ENCODE results near the gene CRAT.
"Not testable (repeated sequence)": the region's sequence is repeated elsewhere in the genome, so short reads cannot be mapped to it uniquely, and the experiment has no call there.

Gene CRAT

GRCh38 chr9:129138476-129139232 lies 28.1 kb upstream of the CRAT start:
- DNase-seq (ENCODE audit: low read depth in 2 of 2), result no peak

DNA sequence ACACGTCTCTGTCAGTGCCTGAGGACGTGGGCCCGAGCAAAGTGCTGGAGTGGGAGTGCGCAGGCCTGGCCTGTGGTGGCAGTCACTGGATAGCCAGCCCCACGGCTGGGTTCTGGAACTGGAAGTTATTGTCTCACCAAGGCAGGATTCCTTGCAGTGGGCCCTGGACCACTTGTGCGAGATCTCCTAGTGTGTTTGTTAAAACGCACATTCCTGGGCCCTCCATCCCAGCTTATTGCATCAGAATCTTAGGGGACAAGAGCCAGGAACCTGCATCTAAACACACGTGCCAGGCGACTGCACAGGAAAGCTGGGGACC lies 27.5 kb upstream of the CRAT start:
- no peak for DNase-seq (ENCODE audit: low read depth in 2 of 2)

DNA sequence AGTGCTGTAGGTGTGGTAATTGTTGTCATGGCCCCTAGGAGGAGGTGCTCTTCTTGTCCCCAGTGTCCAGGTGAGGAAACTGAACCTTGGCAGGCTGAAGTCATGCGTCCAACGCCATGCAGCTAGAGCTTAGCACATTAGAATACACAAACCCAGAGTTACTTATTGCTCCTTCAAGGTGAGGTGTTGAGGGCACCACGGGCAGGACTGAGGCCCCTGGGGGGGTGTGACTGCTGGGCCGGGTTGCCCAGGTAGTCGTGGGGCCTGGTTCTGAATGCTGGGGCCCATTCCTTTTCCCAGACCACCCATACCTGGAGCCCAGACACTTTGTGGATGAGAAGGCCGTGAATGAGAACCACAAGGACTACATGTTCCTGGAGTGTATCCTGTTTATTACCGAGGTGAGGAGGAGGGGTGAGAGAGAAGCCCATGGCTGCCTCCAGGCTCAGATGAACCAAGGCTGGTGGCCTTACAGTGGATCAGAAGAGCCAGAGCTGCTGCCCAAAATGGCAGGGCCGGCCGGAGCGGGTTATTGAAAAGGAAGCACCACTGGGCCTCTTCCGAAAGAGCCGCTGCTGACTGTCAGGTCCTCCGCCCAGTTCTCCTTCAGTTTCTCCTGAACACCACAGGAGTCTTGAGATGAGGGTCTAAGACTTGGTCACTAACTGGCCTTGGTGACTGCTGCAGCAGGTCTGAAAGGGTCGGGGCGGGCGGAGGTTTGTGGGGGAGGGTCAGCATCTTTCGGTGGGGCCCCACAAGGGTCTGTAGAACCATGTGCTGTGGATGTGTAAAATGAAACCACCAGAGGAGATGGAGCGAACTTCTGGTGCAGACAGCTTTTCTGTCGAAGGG lies 26.9 kb upstream of the CRAT start:
- DNase-seq (ENCODE audit: low read depth in 2 of 2), result no peak

DNA sequence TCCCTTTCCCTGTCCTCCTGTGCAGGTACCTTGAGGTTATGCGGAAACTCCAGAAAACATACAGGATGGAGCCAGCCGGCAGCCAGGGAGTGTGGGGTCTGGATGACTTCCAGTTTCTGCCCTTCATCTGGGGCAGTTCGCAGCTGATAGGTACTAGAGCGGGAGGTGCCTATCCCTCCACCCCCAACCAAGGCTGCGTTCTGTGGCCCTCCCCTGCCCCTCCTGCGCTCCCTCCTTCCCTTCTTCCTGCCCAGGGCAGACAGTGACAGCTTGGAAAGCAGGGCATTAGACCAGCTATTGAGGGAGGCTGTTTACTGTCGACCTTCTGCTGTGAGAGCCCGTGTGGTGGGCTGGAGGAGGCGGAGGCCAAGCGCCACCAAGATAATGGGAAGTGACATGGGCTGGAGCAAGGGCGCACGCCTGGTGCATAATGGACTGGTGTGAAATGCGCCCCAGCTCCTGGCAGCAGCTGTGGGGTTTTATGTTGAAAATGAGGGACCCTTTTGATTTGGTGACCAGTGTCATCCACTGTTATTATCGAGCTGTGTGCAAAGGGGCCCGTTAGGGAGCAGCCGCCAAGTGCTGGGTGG lies 25.9 kb upstream of the CRAT start:
- DNase-seq (ENCODE audit: low read depth in 2 of 2), result no peak

- DNase-seq (ENCODE audit: low read depth in 2 of 2), result no peak
Measured at GRCh38 chr9:129135476-129135875, 24.9 kb upstream of the CRAT start.

- DNase-seq (ENCODE audit: low read depth in 2 of 2), result no peak
Measured at GRCh38 chr9:129133082-129133481, 22.5 kb upstream of the CRAT start.

- peak; percentile 75 to 77 for DNase-seq (ENCODE audit: low read depth in 2 of 2)
Measured at GRCh38 chr9:129131300-129132145, 20.9 kb upstream of the CRAT start.

- DNase-seq (ENCODE audit: low read depth in 2 of 2), result no peak
Measured at GRCh38 chr9:129130791-129131190, 20.2 kb upstream of the CRAT start.

GRCh38 chr9:129130271-129130670 lies 19.7 kb upstream of the CRAT start:
- DNase-seq (ENCODE audit: low read depth in 2 of 2), result not testable (repeated sequence)

DNA sequence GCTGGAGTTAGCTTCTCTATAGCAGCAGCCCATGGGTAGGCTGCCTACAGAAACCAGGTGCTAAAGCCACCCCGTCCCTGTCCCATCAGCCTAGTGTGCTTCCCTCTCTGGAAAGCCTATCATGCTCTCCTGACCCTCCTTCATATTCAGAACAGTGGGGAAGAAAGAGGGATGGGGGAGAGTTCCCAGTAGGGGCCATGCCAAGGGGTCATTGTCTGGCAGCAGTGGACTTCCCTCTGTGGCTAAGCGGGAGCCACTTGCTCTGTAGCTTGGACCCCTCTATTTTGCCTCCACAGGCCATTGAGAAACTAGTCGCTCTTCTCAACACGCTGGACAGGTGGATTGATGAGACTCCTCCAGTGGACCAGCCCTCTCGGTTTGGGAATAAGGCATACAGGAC lies 18.1 kb upstream of the CRAT start:
- no peak for DNase-seq (ENCODE audit: low read depth in 2 of 2)

GRCh38 chr9:129126749-129127618 lies 16.4 kb upstream of the CRAT start:
- DNase-seq (ENCODE audit: low read depth in 2 of 2), result no peak

DNA sequence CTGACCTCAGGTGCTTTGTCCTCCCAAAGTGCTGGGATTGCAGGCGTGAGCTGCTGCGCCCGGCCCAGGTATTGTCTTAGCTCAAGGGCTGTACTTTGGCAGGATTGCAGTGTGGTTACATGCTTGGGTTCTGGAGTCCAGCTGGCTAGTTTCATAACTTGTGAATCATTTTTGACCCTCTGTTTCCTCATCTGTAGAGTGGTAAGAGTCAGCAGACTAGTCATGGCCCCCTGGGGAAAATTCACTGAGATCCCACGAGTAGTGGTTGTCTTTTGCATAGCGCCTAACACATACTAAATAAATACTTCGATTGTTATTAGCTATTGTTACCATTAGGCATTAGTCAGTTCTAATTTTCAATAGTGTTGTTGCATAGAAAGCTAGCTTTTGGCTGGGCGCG lies 14.9 kb upstream of the CRAT start:
- no peak for DNase-seq (ENCODE audit: low read depth in 2 of 2)

DNA sequence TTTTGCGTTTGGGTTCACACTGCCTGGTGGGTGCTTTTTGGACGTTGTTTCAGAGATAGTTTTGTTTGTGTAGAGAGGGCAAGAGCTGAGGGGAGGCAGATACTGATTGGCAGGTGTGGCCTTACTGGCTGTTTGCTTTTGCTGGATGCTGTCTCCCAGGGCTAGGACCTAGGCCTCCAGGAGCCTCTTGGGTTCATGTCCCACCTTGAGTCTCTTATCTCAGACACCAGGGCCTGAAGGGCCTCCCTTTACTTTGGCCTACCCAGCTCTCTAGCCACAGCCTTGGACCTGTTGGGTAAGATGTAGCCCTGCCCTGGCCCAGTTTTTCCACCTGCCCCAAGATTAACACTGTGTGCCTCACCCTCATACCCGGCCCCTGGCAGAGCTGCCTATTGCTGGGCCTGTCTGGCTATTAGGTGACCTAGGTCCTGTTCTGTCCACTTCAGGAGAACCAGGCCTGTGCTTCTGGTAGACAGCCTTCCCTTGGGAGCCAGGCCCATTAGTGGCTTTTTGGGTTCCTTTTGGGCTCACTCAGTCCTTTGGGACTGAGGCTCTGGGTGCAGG lies 14.0 kb upstream of the CRAT start:
- no peak for DNase-seq (ENCODE audit: low read depth in 2 of 2)

- not testable (repeated sequence) for DNase-seq (ENCODE audit: low read depth in 2 of 2)
Measured at GRCh38 chr9:129122976-129123375, 12.4 kb upstream of the CRAT start.

GRCh38 chr9:129122133-129122532 lies 11.5 kb upstream of the CRAT start:
- DNase-seq (ENCODE audit: low read depth in 2 of 2), result no peak

GRCh38 chr9:129121483-129121882 lies 10.9 kb upstream of the CRAT start:
- no peak for DNase-seq (ENCODE audit: low read depth in 2 of 2)

DNA sequence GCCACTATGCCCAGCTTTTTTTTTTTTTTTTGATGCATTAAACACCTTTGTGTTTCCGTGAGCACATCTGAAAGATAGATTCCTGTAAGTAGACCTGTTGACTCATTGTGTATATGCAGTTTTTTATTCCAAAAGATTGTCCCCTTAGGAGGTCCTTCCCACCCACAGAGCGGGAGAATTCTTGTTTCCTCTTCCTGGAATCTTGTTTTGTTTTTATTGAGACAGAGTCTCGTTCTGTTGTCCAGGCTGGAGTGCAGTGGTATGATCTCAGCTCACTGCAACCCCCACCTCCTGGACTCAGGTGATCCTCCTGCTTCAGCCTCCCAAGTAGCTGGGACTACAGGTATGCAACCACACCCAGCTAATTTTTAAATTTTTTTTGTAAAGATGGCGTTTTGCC lies 8.2 kb upstream of the CRAT start:
- DNase-seq (ENCODE audit: low read depth in 2 of 2), result no peak

DNA sequence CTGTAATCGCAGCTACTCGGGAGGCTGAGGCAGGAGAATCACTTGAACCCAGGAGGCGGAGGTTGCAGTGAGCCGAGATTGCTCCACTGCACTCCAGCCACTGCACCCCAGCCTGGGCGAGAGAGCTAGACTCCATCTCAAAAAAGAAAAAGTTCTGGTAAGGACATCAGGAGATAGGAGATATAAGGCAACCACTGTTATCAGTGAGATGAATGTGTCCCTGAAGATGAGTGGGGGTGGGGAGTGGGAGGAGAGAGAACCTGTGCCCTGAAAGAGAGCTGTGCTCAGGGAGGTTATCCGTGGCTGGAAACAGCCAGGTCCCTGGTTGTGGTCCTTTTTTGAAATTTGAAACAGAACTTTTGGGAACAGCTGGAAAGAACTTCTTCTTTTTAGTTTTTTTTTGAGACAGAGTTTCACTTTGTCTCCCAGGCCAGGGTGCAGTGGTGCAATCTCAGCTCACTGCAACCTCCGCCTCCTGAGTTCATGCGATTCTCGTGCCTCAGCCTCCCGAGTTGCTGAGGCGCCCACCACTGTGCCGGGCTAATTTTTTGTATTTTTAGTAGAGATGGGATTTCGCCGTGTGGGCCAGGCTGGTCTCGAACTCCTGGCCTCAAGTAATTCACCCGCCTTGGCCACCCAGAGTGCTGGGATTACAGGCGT lies 3.2 kb upstream of the CRAT start:
- no peak for DNase-seq (ENCODE audit: low read depth in 2 of 2)

- not testable (repeated sequence) for DNase-seq (ENCODE audit: low read depth in 2 of 2)
Measured at GRCh38 chr9:129112526-129112925, 1.9 kb upstream of the CRAT start.

DNA sequence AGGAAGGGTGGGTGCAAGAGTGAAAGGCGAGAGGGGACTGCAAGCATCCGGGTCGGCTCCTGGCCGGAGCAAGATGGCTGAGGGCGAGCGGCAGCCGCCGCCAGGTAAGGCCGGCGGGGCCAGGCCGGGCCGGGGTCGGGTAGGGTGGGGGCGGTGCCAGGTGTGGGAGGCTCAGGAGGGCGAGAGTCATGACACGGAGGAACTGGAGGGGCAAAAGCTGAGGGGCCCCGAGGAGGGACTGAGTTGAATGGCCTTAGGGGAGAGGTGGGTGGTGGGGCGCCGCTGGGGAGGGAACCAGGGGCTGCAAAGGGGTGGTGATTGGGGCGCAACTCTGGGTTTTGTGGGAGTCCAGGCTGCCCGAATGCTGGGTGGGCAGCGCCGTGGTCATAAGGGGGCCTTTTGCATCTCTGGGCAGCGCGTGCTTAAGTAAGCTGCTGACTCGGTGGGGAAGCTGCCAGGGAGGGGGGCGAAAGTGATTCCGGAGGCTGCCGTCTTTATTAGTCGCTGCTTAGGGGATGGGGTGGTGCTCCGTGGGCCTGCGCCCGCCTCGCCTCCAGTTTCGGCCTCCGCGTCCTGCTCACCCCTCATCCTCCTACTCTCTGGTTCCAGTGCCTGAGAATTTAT lies 1.0 kb upstream of the CRAT start:
- DNase-seq (ENCODE audit: low read depth in 2 of 2), result no peak
